ENCODE results near the gene MAP3K9. TPM values are rescaled to one million over a fixed set of nuclear protein-coding genes. Genes with fewer than 3 reads are reported as not detected.

MAP3K9 gene
- total and polyA plus RNA-seq, 10 of the 15 experiments (the other 5 are each of a cell fraction or from before 2014, with no cell fraction given): 0.48 to 7.9 (median 2.9) TPM

DNA sequence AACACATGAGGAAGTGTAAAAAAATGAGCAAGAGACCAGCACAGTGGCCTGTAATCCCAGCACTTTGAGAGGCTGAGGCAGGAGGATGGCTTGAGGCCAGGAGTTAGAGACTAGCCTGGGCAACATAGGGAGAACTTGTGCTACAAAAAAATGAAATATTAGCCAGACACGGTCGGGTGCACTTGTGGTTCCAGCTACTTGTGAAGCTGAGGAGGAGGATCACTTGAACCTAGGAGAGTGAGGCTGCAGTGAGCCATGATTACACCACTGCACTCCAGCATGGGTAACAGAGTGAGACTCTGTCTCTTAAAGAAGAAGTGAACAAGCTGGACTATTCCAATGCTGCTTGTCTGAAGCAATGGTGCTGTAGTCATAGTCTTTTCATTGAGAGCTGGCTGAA lies 36.3 kb upstream of the MAP3K9 start:
- no peaks in the 10 kb centered on the region for H3K36me3 ChIP-seq (ENCODE audit: control insufficient read depth in 2 of 2, insufficient read depth in 2 of 2, low read length in 1 of 2)
- WGBS (ENCODE audit: insufficient coverage, insufficient replicate concordance, low lambda C conversion rate, missing lambda C conversion rate): 14% methylated on average over 2 of the region's 2 CpGs
- ChIA-PET SMC1A (ENCODE audit: uncharacterized antibody, unreplicated experiment) (interaction anchor here (0.6 to 1.2 kb wide), 3 partner anchors 21 to 65 kb away, joined by 3 read pairs; no protein-coding TSS in a partner anchor), POLR2A (interaction anchor here (1.1 kb wide), 1 partner anchor 12 kb away, joined by 5 read pairs; no protein-coding TSS in a partner anchor), CTCF (interaction anchor here (0.8 to 0.9 kb wide), 2 partner anchors 59 to 122 kb away, joined by 3 read pairs; no protein-coding TSS in a partner anchor), RAD21 (ENCODE audit: unreplicated experiment) (no interaction called here)
- no peak overlapping the region for H2AFZ ChIP-seq (ENCODE audit: control insufficient read depth, low read depth, low read length)
- no peak overlapping the region for H3K27ac ChIP-seq (ENCODE audit: control insufficient read depth, insufficient read depth)
- FAIRE-seq (no peak), DNase-seq (ENCODE audit: low read depth, low spot score) (no peak), ATAC-seq (peak; percentile 34)
- H4K20me1 ChIP-seq (ENCODE audit: control insufficient read depth, insufficient read depth): no peaks in the 10 kb centered on the region
- no peak overlapping the region for H3K4me3 ChIP-seq
- no peaks in the 10 kb centered on the region for H3K4me1 ChIP-seq (ENCODE audit: control insufficient read depth, insufficient read depth, low read length)
- BruUV-seq (replicated peaks): no TSS peak
- H3K79me2 ChIP-seq (ENCODE audit: control insufficient read depth, insufficient read depth, low read length): no peaks in the 10 kb centered on the region
- H3K9me3 ChIP-seq (replicated peaks; ENCODE audit: control insufficient read depth, insufficient read depth, low read length): no peaks in the 10 kb centered on the region
- intact Hi-C loops (cut with micrococcal nuclease; ENCODE audit: unreplicated experiment) (no loop called here), in situ Hi-C loops (cut with MboI) (no loop called here)
- no peak overlapping the region for H3K9ac ChIP-seq (ENCODE audit: control insufficient read depth, insufficient read depth, low read length)
- no peak overlapping the region for H3K4me2 ChIP-seq (ENCODE audit: control insufficient read depth, insufficient read depth)
- TF ChIP-seq ZNF592 (IDR thresholded peaks at IDR 0.05): no peak
- peak; percentile 62; the same call in 1 of the 2 replicates for TF ChIP-seq PAX5 (IDR thresholded peaks at IDR 0.05; ENCODE audit: borderline replicate concordance, low read depth, low read length)
- no peaks in the 10 kb centered on the region for H3K27me3 ChIP-seq (replicated peaks in 1 of 2; ENCODE audit: control insufficient read depth in 2 of 2, insufficient read depth in 2 of 2, low read length in 1 of 2)
